Measurements from ENCODE around the gene PCED1A. TPM values are rescaled to one million over a fixed set of nuclear protein-coding genes. Genes with fewer than 3 reads are reported as not detected.
A peak's percentile ranks its signal among the peaks of the same experiment; 100 is the strongest.

The PCED1A gene
- total and polyA plus RNA-seq, 2 of the 13 experiments (the other 11 are each of a cell fraction or from before 2014, with no cell fraction given), result 40.1 to 84.2 TPM

GRCh38 chr20:2816583-2817340, 23.7 kb downstream of the PCED1A start (continued):
- TF ChIP-seq ZNF280D (CRISPR knock-in tag; IDR thresholded peaks at IDR 0.05) (no peak), PAXIP1 (CRISPR knock-in tag; conservative IDR thresholded peaks at IDR 0.05) (no peak), FOXO1 (CRISPR knock-in tag; IDR thresholded peaks at IDR 0.05) (no peak), KLF16 (CRISPR knock-in tag; IDR thresholded peaks at IDR 0.05) (no peak), ARID3A (IDR thresholded peaks at IDR 0.05; ENCODE audit: low read depth, low read length) (no peak), ZNF552 (CRISPR knock-in tag; IDR thresholded peaks at IDR 0.05; ENCODE audit: borderline replicate concordance) (no peak), SMARCC2 (IDR thresholded peaks at IDR 0.05) (no peak), ZNF232 (CRISPR knock-in tag; IDR thresholded peaks at IDR 0.05; ENCODE audit: borderline replicate concordance) (no peak), ZUFSP (CRISPR knock-in tag; IDR thresholded peaks at IDR 0.05; ENCODE audit: borderline replicate concordance) (no peak), GMEB1 (CRISPR knock-in tag; IDR thresholded peaks at IDR 0.05; ENCODE audit: borderline replicate concordance) (no peak), ZNF768 (CRISPR knock-in tag; IDR thresholded peaks at IDR 0.05) (peak; percentile 29; the same call in 1 of the 2 replicates), SP4 (CRISPR knock-in tag; IDR thresholded peaks at IDR 0.05) (peak; percentile 34; the same call in 1 of the 2 replicates), HES4 (CRISPR knock-in tag; IDR thresholded peaks at IDR 0.05; ENCODE audit: borderline replicate concordance) (no peak), MYC (CRISPR knock-in tag; IDR thresholded peaks at IDR 0.05; ENCODE audit: borderline replicate concordance) (0 out of 2 replicates have a peak, but pooled peaks have one; percentile 20), EZH2 (conservative IDR thresholded peaks at IDR 0.05; ENCODE audit: low read depth, low read length) (no peak), ZNF263 (CRISPR knock-in tag; IDR thresholded peaks at IDR 0.05) (0 out of 2 replicates have a peak, but pooled peaks have one; percentile 51), ZNF564 (CRISPR knock-in tag; IDR thresholded peaks at IDR 0.05) (no peak)

Measured in HepG2 (cell line).